Neural progenitor cell (in vitro differentiated cells): ENCODE measurements around the gene SLC46A1. TPM values are rescaled to one million over a fixed set of nuclear protein-coding genes. Genes with fewer than 3 reads are reported as not detected.

Experiments
- DNase-seq: peaks from one replicate; pipeline ENCODE4 v3.0.0-alpha.2; 2016; ENCODE audit warnings: low spot score
- H2AFZ ChIP-seq: fragments of 200-600 bp; sonication (generic); replicated peaks from 2 replicates; pipeline ENCODE4 v1.6.1; 2016; ENCODE audit warnings: antibody characterized with exemption
- H3F3A ChIP-seq: fragments of 200-600 bp; sonication (generic); 2 replicates; pipeline ENCODE4 v1.6.1; 2016; ENCODE audit warnings: antibody characterized with exemption, low read depth
- H3K27ac ChIP-seq: fragments of 200-600 bp; sonication (generic); 2 replicates; pipeline ENCODE4 v1.5.1; 2016; ENCODE audit warnings: mild to moderate bottlenecking
- H3K27me3 ChIP-seq: fragments of 200-600 bp; sonication (generic); 2 replicates; pipeline ENCODE4 v1.6.1; 2016; ENCODE audit warnings: mild to moderate bottlenecking, moderate library complexity
- H3K36me3 ChIP-seq: fragments of 200-600 bp; sonication (generic); 2 replicates; pipeline ENCODE4 v1.5.1; 2016
- H3K4me1 ChIP-seq: fragments of 200-600 bp; sonication (generic); 2 replicates; pipeline ENCODE4 v1.6.1; 2016; ENCODE audit warnings: mixed run types
- H3K4me2 ChIP-seq: fragments of 200-600 bp; sonication (generic); 2 replicates; pipeline ENCODE4 v1.6.1; 2016
- H3K4me3 ChIP-seq: fragments of 200-600 bp; sonication (generic); 2 replicates; pipeline ENCODE4 v1.5.1; 2016
- H3K79me2 ChIP-seq: fragments of 200-600 bp; sonication (generic); 2 replicates; pipeline ENCODE4 v1.6.1; 2016; ENCODE audit warnings: low read depth
- H3K9ac ChIP-seq: fragments of 200-600 bp; sonication (generic); 2 replicates; pipeline ENCODE4 v1.6.1; 2016
- H3K9me3 ChIP-seq: fragments of 200-600 bp; sonication (generic); 2 replicates; pipeline ENCODE4 v1.5.1; 2016; ENCODE audit warnings: low read depth
- H4K20me1 ChIP-seq: fragments of 200-600 bp; sonication (generic); 2 replicates; pipeline ENCODE4 v1.6.1; 2016; ENCODE audit warnings: low read depth
- H3K27ac Mint-ChIP-seq: 3 replicates; pipeline ENCODE4 v1.8.0; 2021; ENCODE audit warnings: mixed read lengths
- H3K27me3 Mint-ChIP-seq: 2 replicates; pipeline ENCODE4 v1.8.0; 2022; ENCODE audit warnings: low read depth, mild to moderate bottlenecking, inconsistent platforms, moderate library complexity, mixed read lengths; ENCODE audit not compliant: insufficient read depth
- H3K36me3 Mint-ChIP-seq: 3 replicates; pipeline ENCODE4 v1.8.0; 2021; ENCODE audit warnings: mixed read lengths
- H3K4me1 Mint-ChIP-seq: 3 replicates; pipeline ENCODE4 v1.8.0; 2021; ENCODE audit warnings: mixed read lengths
- H3K4me3 Mint-ChIP-seq: 3 replicates; pipeline ENCODE4 v1.8.0; 2021; ENCODE audit warnings: mild to moderate bottlenecking, moderate library complexity, mixed read lengths
- H3K9me3 Mint-ChIP-seq: 3 replicates; pipeline ENCODE4 v1.8.0; 2020; ENCODE audit warnings: mixed read lengths
- EZH2 ChIP-seq: fragments of 200-600 bp; sonication (generic); IDR thresholded peaks from 2 replicates; pipeline ENCODE4 v1.6.1; 2017; ENCODE audit warnings: antibody characterized with exemption, mild to moderate bottlenecking, moderate library complexity
- EZH2phosphoT487 ChIP-seq: fragments of 200-600 bp; sonication (generic); IDR thresholded peaks from 2 replicates; pipeline ENCODE4 v1.6.1; 2017; ENCODE audit warnings: antibody characterized with exemption
- total RNA-seq: library from RNA; depleted of rRNA; stranded (reverse); fragments of >200 nt; gene quantifications from 2 replicates; pipeline ENCODE4 v1.2.3, GENCODE V29; 2015; ENCODE audit warnings: low replicate concordance
- TF ChIP-seq, protein P1 (sequence below): fragments of 200-600 bp; sonication (generic); IDR thresholded peaks from 2 replicates; pipeline ENCODE4 v1.5.1; 2017; ENCODE audit warnings: antibody characterized with exemption, mild to moderate bottlenecking

The SLC46A1 gene
- total RNA-seq, 1 donor from 2014 or later: 2.4 TPM

DNA sequence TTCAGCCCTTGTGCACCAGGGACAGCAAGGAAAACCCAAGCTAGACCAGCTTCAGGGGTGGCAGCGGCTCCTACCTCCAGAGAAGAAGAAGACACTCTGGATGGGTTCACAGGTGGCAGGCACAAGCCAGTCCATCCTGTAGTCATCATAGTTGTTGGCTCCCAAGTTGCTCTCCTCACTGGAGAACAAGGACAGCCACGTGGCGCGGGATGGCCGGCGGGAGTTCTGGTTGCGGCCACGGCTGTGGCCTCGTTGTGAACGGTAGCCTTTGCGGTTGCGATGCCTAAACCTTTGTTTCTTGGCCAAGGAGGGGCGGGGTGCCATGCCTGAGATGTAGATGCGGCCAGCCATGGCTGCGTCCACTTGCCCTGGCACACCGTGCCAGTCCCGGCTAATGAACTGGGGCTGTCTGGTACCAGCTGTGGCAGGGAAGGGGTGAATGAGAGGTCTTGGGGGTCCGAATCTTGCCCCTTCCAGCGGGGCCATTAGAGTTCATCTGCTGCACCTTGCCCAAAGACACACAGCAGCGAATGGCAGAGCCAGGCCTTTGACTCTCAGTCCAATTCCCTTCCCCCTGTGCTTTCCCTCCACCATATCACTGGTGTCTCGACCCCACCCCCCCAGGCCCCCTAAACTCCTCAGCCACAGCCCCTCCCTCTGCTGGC, 38.2 kb downstream of the SLC46A1 start:
- peaks cover 20% of the 10 kb centered on the region for H3K4me1 Mint-ChIP-seq
- H3K36me3 ChIP-seq: no peaks in the 10 kb centered on the region

DNA sequence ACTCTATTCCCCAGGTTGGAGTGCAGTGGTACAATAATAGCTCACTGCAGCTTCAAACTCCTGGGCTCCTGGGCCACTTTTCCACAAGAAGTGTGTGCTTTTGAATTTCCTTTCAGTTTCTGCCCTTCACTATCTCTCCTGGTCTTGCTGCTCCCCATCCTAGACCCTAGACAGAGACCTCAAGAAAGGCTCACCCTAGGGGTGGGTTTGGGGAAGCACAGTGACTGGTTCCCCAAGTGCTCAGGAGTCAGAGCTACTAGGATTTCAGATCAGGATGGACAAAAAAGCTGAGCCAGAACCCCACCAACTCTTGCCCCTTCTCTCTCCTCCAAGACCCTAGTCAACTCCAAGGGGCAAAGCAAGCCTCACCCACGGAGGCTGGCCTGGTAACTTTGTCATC, 39.4 kb downstream of the SLC46A1 start:
- no peak for DNase-seq

More for the DNA sequence above, 38.2 kb downstream of the SLC46A1 start:
- Mint-ChIP-seq H3K27me3 (peaks cover 4% of the 10 kb centered on the region), H3K36me3 (no peaks in the 10 kb centered on the region), H3K4me3 (no peak overlapping the region), H3K27ac (no peak overlapping the region), H3K9me3 (no peaks in the 10 kb centered on the region)
- Histone ChIP-seq H3F3A (peaks cover 29% of the 10 kb centered on the region), H3K4me3 (no peak overlapping the region), H3K9ac (no peak overlapping the region), H3K4me1 (peaks cover 13% of the 10 kb centered on the region), H4K20me1 (peaks cover 14% of the 10 kb centered on the region), H3K9me3 (no peaks in the 10 kb centered on the region), H3K27ac (no peak overlapping the region), H2AFZ (no peak overlapping the region), H3K79me2 (no peaks in the 10 kb centered on the region), H3K27me3 (peaks cover 12% of the 10 kb centered on the region), H3K4me2 (no peak overlapping the region)
- no peak for TF ChIP-seq EZH2phosphoT487
- TF ChIP-seq EZH2: no peak
- TF ChIP-seq, protein P1, sequence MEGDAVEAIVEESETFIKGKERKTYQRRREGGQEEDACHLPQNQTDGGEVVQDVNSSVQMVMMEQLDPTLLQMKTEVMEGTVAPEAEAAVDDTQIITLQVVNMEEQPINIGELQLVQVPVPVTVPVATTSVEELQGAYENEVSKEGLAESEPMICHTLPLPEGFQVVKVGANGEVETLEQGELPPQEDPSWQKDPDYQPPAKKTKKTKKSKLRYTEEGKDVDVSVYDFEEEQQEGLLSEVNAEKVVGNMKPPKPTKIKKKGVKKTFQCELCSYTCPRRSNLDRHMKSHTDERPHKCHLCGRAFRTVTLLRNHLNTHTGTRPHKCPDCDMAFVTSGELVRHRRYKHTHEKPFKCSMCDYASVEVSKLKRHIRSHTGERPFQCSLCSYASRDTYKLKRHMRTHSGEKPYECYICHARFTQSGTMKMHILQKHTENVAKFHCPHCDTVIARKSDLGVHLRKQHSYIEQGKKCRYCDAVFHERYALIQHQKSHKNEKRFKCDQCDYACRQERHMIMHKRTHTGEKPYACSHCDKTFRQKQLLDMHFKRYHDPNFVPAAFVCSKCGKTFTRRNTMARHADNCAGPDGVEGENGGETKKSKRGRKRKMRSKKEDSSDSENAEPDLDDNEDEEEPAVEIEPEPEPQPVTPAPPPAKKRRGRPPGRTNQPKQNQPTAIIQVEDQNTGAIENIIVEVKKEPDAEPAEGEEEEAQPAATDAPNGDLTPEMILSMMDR: no peak
- DNase-seq: no peak

DNA sequence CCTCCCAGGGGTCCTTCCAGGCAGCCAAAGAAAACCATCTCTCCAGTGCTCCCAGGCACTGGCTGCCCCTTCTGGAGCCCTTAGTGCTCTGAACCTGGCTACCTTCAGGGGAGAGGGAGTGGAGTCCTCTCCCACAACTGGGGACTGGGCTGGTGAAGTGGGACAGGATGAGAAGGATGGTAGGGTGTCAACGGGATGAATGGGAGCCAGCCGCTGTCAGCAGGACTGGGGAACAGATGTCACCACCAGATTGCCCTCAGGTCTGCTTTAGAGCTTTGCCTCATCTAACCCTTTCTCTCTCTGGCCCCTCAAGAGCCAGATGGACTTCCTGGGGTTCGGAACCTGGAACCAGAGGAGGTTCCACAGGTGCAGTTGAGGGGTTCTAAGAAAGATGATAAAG, 40.5 kb downstream of the SLC46A1 start:
- H3K27ac ChIP-seq: no peak overlapping the region
- H4K20me1 ChIP-seq: peaks cover 8% of the 10 kb centered on the region
- H3K4me3 ChIP-seq: no peak overlapping the region
- H3F3A ChIP-seq: peaks cover 12% of the 10 kb centered on the region
- no peaks in the 10 kb centered on the region for H3K27me3 ChIP-seq
- H3K36me3 ChIP-seq: no peaks in the 10 kb centered on the region
- Mint-ChIP-seq H3K27me3 (peaks cover 3% of the 10 kb centered on the region), H3K4me1 (peaks cover 9% of the 10 kb centered on the region), H3K27ac (no peak overlapping the region), H3K4me3 (no peak overlapping the region), H3K36me3 (peaks cover 3% of the 10 kb centered on the region), H3K9me3 (no peaks in the 10 kb centered on the region)
- TF ChIP-seq, protein P1: no peak
- TF ChIP-seq EZH2 (no peak), EZH2phosphoT487 (no peak)
- H3K4me1 ChIP-seq: peaks cover 7% of the 10 kb centered on the region
- H3K4me2 ChIP-seq: no peak overlapping the region
- H3K9ac ChIP-seq: no peak overlapping the region
- no peaks in the 10 kb centered on the region for H3K9me3 ChIP-seq
- H2AFZ ChIP-seq: no peak overlapping the region
- no peaks in the 10 kb centered on the region for H3K79me2 ChIP-seq
- no peak for DNase-seq

More for the DNA sequence above, 39.4 kb downstream of the SLC46A1 start:
- Histone ChIP-seq H3K9ac (no peak overlapping the region), H3K27ac (no peak overlapping the region), H3K4me3 (no peak overlapping the region), H3K79me2 (no peaks in the 10 kb centered on the region), H3K9me3 (no peaks in the 10 kb centered on the region), H3K27me3 (no peaks in the 10 kb centered on the region), H2AFZ (no peak overlapping the region), H3F3A (peaks cover 20% of the 10 kb centered on the region), H3K36me3 (no peaks in the 10 kb centered on the region), H3K4me2 (no peak overlapping the region), H3K4me1 (peaks cover 13% of the 10 kb centered on the region), H4K20me1 (peaks cover 8% of the 10 kb centered on the region)
- Mint-ChIP-seq H3K27me3 (peaks cover 3% of the 10 kb centered on the region), H3K36me3 (no peaks in the 10 kb centered on the region), H3K4me3 (no peak overlapping the region), H3K27ac (no peak overlapping the region), H3K4me1 (peaks cover 17% of the 10 kb centered on the region), H3K9me3 (no peaks in the 10 kb centered on the region)
- no peak for TF ChIP-seq EZH2
- TF ChIP-seq, protein P1: no peak
- TF ChIP-seq EZH2phosphoT487: no peak
